Adipocyte (in vitro differentiated cells): Measurements from ENCODE around the gene MAPK4.
"Not testable (repeated sequence)": the region's sequence is repeated elsewhere in the genome, so short reads cannot be mapped to it uniquely, and the experiment has no call there.

Source experiments
- DNase-seq: peaks from one replicate; pipeline ENCODE4 v3.0.0-alpha.2; 2015; ENCODE audit warnings: low read depth
- H3K27me3 ChIP-seq: replicated peaks from 2 replicates; pipeline ENCODE4 v1.7.0; 2013; ENCODE audit warnings: mild to moderate bottlenecking, low read length, moderate library complexity; ENCODE audit not compliant: control insufficient read depth, insufficient read depth
- H3K36me3 ChIP-seq: 2 replicates; pipeline ENCODE4 v1.7.0; 2013; ENCODE audit warnings: low read length, mild to moderate bottlenecking, moderate library complexity; ENCODE audit not compliant: control insufficient read depth, insufficient read depth, severe bottlenecking
- H3K4me1 ChIP-seq: 2 replicates; pipeline ENCODE4 v1.7.0; 2013; ENCODE audit warnings: mild to moderate bottlenecking, low read length, moderate library complexity; ENCODE audit not compliant: control insufficient read depth, insufficient read depth
- H3K4me3 ChIP-seq: 2 replicates; pipeline ENCODE4 v1.7.0; 2013; ENCODE audit warnings: mild to moderate bottlenecking, low read length, moderate library complexity
- H3K9ac ChIP-seq: 2 replicates; pipeline ENCODE4 v1.7.0; 2013; ENCODE audit warnings: mild to moderate bottlenecking, low read length, moderate library complexity
- H3K9me3 ChIP-seq: 2 replicates; pipeline ENCODE4 v1.7.0; 2013; ENCODE audit warnings: mild to moderate bottlenecking, low read length, moderate library complexity; ENCODE audit not compliant: control insufficient read depth

The MAPK4 gene

DNA sequence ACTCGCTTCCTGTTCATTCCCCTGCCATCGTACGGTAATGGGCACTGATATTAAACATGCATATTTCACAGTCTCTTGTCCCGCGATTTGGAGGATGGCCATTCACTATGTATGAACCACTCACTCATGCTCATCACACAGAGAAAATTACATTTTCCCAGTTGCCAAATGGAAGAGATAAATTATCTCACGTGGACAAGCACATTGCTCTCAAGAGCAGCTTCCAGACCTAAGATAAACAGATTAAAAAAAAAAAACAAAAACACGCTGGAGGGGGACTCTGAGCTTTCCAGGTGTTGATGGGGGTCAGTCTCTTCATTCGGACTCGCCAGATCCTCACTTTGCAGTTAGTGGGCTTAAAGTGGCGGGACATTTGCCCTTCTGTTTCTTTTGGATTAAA lies 1.7 kb upstream of the MAPK4 start:
- H3K27me3 ChIP-seq: peaks cover 49% of the 10 kb centered on the region
- no peaks in the 10 kb centered on the region for H3K36me3 ChIP-seq
- no peak for DNase-seq
- peaks cover 8% of the 10 kb centered on the region for H3K4me1 ChIP-seq
- peaks cover 22% of the 10 kb centered on the region for H3K9me3 ChIP-seq
- H3K4me3 ChIP-seq: no peak overlapping the region
- H3K9ac ChIP-seq: no peak overlapping the region

DNA sequence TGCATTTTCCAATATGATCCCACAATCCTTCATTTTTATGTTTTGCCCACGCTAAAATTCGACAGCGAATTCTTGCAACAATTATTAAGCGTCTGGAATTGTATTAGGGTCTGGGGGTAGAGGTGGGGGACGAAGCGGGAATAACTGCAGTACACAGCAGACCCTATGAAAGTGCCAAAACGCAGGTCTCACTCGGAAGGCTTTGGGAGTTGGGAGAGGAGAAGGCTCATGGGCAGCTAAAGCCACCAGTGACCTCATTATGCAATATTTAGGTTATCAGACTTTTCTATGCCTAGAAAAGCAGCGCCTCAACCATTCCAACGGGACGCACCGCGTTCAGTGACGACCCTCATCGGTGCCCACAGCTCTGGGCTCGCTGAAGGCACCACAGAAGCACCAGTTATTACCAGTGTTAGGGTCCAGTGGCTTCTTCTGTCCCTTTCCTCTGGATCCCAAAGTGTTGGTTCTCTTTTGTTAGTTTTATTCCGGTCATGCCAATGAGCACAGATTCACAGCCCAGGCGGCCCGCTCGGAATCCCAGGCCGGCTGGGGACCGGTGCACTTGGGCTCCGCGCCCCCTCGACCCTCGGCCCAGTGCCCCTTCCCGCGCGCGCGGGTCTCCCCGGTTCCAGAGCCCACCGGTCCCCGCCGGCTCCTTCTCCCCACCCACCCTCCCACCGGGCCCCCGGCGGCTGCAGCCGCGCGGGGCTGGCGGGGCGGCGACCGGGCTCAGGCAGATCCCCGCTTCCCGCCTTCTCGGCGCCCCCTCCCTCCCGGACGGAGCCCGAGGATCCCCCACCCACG lies 737 bp upstream of the MAPK4 start:
- DNase-seq: no peak
- peaks cover 8% of the 10 kb centered on the region for H3K4me1 ChIP-seq
- H3K9me3 ChIP-seq: peaks cover 22% of the 10 kb centered on the region
- H3K27me3 ChIP-seq: peaks cover 57% of the 10 kb centered on the region
- H3K4me3 ChIP-seq: no peak overlapping the region
- no peaks in the 10 kb centered on the region for H3K36me3 ChIP-seq
- no peak overlapping the region for H3K9ac ChIP-seq

DNA sequence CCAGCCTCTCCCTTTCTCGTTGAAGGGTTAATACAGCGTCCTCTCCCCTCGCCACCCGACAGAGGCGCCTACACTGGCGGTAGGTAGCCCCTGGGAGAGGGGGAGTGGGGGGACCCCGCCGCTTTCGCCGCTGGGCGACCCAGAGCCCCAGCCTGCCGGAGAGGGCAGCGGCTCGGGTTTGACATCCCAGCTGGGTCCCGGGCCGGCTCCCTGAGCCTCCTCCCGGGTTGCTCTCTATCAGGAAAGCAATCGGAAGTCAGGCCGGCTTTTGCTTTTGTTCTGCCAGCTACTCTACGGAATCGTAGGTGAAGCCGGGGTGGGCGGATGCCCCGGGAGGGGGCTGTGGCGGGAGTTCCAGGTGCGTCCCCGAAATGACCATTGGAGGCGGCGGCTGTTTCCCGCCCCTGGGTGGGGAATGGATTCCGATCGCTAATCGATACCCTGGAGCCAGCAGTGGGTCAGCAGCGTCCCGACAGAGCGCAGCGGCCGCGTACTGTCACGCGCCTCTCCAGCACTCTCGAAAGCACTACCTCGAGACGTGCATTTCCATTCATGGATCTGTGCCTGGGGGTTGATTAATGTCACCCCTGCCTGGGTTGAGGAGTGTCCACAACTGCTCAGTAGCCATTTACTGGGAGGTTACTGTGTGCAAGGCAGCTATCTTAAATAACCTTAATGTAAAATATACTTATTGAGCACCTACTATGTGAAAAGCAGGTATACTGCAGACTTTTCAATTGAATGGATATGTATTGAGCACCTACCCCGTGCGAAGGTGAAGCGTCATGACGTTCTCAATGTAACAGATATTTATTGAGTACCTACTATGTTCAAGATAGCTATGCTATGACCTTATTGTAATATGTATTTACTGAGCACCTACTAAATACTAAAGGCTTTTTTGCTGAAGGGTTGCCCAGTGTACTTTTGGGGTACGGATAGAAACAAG lies 1.1 kb downstream of the MAPK4 start:
- H3K4me3 ChIP-seq: peak overlapping the region; percentile 63
- H3K4me1 ChIP-seq: peaks cover 8% of the 10 kb centered on the region
- H3K9me3 ChIP-seq: peaks cover 9% of the 10 kb centered on the region
- H3K9ac ChIP-seq: no peak overlapping the region
- peak; percentile 1 for DNase-seq
- H3K27me3 ChIP-seq: peaks cover 60% of the 10 kb centered on the region
- no peaks in the 10 kb centered on the region for H3K36me3 ChIP-seq

DNA sequence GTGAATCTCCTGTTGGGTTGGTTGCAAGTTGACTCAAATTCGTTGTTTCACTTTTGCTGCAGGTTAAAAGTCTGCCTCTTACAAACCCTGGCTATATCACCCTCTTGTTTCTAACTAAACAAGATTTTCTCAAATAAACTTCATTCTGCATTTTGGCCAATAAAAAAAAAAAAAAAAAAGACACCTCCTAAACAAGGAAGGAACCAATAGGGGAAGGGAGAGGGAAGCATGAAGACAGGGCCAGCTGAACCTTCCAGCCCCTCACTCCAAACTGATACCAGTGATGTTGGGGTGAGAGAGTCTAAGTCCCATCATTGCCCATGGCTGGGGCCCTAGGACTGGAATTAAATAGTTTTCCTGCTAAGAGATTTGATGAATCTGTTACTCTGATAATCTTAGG lies 2.4 kb downstream of the MAPK4 start:
- H3K4me3 ChIP-seq, H3K9me3 ChIP-seq, H3K4me1 ChIP-seq, H3K36me3 ChIP-seq, H3K9ac ChIP-seq, DNase-seq: not testable (repeated sequence)
- H3K27me3 ChIP-seq: peaks cover 55% of the 10 kb centered on the region

DNA sequence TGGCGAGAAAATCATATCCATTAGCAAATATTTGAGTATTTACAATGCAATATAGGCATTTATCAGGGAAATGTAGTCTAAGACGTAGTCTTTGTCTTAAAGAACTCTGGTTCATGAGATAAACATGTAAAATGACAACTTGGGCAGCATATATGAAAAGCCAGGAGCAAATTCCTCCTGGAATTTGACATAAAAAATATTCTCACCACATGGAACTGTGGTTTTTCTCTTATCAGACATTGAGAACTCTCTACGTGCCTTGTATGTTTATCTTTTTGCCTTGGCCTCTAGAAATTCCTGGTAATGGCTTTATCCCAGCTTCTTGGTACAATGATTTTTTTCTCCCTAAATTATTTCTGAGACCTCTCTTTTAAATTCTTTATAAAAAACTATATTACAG lies 2.8 kb downstream of the MAPK4 start:
- Histone ChIP-seq H3K4me1 (peaks cover 8% of the 10 kb centered on the region), H3K36me3 (no peaks in the 10 kb centered on the region), H3K4me3 (no peak overlapping the region), H3K27me3 (peaks cover 54% of the 10 kb centered on the region), H3K9ac (no peak overlapping the region), H3K9me3 (no peaks in the 10 kb centered on the region)
- DNase-seq: no peak

DNA sequence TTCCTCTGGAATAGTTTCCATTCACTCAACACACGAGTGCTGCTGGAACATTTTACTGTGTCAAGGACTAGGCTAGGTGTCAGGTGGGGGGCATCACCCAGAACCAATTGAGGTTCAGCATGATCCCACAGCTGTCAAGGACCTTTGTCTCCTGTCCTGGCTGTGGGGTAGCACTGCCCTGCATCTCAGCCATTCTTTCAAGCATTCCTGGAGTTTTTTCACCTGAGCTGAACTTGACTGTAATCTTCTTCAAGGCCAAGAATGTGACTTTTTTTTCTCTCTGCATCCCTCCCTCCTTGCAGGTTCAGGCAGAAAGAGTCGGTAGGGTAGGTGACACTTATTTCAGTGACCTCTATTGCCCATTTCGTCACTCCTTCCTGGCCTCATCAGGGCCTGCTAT lies 3.5 kb downstream of the MAPK4 start:
- H3K27me3 ChIP-seq: peaks cover 47% of the 10 kb centered on the region

DNA sequence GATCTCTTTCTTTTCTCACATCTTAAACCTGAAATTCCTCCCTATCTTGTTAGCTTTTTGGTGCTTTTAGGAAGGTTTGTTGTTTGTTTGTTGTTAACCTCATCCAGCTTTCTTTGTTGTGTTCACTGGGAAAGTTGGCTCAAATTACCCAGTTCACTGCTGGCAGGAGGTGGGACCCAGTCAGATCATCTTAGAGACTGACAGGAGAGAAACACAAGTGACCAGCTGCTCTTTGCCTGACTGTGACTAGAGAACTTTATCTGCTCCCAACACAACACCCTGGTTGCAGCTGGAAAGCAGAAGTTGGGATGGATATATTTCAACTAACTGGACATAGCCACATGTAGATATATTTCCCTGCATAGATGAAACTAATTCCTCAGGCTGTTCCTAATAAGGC lies 10.0 kb downstream of the MAPK4 start:
- Histone ChIP-seq H3K27me3 (peaks cover 26% of the 10 kb centered on the region), H3K4me1 (no peaks in the 10 kb centered on the region), H3K9me3 (peaks cover 7% of the 10 kb centered on the region), H3K36me3 (no peaks in the 10 kb centered on the region), H3K4me3 (no peak overlapping the region), H3K9ac (no peak overlapping the region)
- no peak for DNase-seq

More for the DNA sequence above, 3.5 kb downstream of the MAPK4 start:
- Histone ChIP-seq H3K9ac (no peak overlapping the region), H3K4me3 (no peak overlapping the region), H3K4me1 (peaks cover 8% of the 10 kb centered on the region), H3K9me3 (no peaks in the 10 kb centered on the region), H3K36me3 (no peaks in the 10 kb centered on the region)
- DNase-seq: no peak

DNA sequence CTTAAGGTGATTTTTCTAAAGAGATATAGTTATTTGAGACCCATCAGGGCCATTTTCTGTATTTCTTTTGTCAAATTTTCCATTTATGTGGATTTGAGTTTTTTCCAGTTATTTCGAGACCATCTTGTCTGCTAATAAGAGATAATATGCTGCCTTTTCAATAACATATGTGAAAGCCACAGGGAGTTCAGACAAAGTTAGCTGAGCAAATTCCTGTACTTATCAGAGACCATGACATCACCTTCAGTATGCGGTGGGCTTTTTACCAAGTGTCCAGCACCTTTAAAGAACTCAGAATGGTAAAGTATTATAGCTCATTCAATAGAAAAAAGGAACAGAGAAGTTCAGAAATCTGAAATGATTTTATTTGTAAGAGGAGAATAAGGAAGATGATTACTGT lies 11.7 kb downstream of the MAPK4 start:
- DNase-seq: no peak
- Histone ChIP-seq H3K27me3 (peaks cover 26% of the 10 kb centered on the region), H3K4me3 (no peak overlapping the region), H3K9ac (no peak overlapping the region), H3K36me3 (no peaks in the 10 kb centered on the region), H3K4me1 (no peaks in the 10 kb centered on the region), H3K9me3 (peaks cover 7% of the 10 kb centered on the region)

DNA sequence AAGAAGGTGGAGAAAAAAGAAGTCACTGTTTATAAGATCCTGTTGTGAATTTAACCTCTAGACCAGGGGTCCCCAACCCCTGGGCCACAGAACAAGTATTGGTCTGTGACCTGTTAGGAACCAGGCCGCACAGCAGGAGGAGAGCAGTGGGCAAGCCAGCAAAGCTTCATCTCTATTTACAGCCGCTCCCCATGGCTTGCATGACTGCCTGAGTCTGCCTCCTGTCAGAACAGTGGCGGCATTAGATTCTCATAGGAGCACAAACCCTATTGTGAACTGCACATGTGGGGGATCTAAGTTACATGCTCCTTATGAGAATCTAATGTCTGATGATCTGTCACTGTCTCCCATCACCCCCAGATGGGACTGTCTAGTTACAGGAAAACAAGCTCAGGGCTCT lies 13.3 kb downstream of the MAPK4 start:
- H3K4me3 ChIP-seq, H3K9ac ChIP-seq, H3K9me3 ChIP-seq, H3K36me3 ChIP-seq, H3K4me1 ChIP-seq, DNase-seq: not testable (repeated sequence)
- H3K27me3 ChIP-seq: peaks cover 37% of the 10 kb centered on the region

DNA sequence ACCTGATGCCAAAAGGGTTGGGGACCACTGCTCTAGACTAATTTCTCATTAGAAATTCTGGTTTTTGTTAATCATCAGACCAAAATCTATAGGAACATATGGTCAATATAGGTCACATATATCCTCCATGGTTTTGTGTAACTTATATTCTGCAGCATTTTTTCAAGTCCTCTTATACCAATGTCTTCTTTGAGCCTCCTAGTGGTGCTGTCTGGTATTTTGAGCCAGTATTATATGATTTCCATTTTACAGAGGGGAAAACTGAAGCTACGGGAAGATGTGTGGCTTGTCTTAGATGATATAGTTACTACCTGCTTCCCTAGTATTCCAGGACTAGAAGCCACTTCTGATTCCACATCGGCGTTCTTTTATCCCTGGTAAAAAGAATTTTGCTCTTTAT lies 13.8 kb downstream of the MAPK4 start:
- H3K4me1 ChIP-seq: no peaks in the 10 kb centered on the region
- no peak overlapping the region for H3K9ac ChIP-seq
- no peak overlapping the region for H3K4me3 ChIP-seq
- no peak for DNase-seq
- H3K9me3 ChIP-seq: peaks cover 6% of the 10 kb centered on the region
- H3K36me3 ChIP-seq: no peaks in the 10 kb centered on the region
- H3K27me3 ChIP-seq: peaks cover 38% of the 10 kb centered on the region

DNA sequence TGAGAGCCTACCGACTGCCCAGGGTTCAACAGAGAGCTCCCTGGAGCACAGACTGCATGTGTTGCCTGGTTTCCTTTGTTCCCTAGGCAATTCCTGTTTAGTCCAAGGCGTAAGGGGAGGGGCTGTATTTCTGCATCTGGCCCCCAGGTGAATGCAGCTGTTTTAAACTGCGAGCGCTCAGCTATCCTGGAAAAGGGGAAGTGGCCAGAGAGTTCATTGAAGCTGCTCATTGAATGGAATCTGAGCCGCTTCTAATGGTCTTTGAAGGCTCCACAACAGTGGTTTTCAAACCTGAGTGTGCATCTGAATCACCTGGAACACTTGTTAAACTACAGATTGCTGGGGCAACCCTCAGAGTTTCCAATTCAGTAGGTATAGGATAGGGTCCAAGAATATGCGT lies 18.1 kb downstream of the MAPK4 start:
- no peak for DNase-seq
- H3K4me3 ChIP-seq: no peak overlapping the region
- H3K9ac ChIP-seq: no peak overlapping the region
- H3K36me3 ChIP-seq: no peaks in the 10 kb centered on the region
- H3K4me1 ChIP-seq: no peaks in the 10 kb centered on the region
- H3K27me3 ChIP-seq: peaks cover 24% of the 10 kb centered on the region
- peaks cover 7% of the 10 kb centered on the region for H3K9me3 ChIP-seq
